Central memory CD8-positive, alpha-beta T cell (primary cell): Measurements from ENCODE around the gene SPNS2.
A peak's percentile ranks its signal among the peaks of the same experiment; 100 is the strongest.

Experiments used
- ATAC-seq: fragments of 150-1000 bp; cut with Tn5 transposase; replicated peaks from 2 replicates; pipeline ENCODE4 v1.10.0; 2022; ENCODE audit warnings: mild to moderate bottlenecking, moderate FRiP score, moderate number of reproducible peaks; ENCODE audit not compliant: poor library complexity, severe bottlenecking; ENCODE audit errors: extremely low read depth
- DNase-seq, 2 donors: peaks; one replicate each; pipeline ENCODE4 v3.0.0; 2021; ENCODE audit warnings: low spot score in 2 of 2
- H3K27ac Mint-ChIP-seq: one replicate; pipeline ENCODE4 v1.8.0; 2022; ENCODE audit warnings: low read depth, mild to moderate bottlenecking, moderate library complexity, mixed read lengths
- H3K27me3 Mint-ChIP-seq: one replicate; pipeline ENCODE4 v1.8.0; 2022; ENCODE audit warnings: mixed read lengths
- H3K36me3 Mint-ChIP-seq: one replicate; pipeline ENCODE4 v1.8.0; 2022; ENCODE audit warnings: mild to moderate bottlenecking, moderate library complexity, mixed read lengths; ENCODE audit not compliant: insufficient read depth
- H3K4me1 Mint-ChIP-seq: one replicate; pipeline ENCODE4 v1.8.0; 2022; ENCODE audit warnings: mixed read lengths
- H3K4me3 Mint-ChIP-seq: one replicate; pipeline ENCODE4 v1.8.0; 2022; ENCODE audit warnings: mild to moderate bottlenecking, moderate library complexity, mixed read lengths
- H3K9me3 Mint-ChIP-seq: one replicate; pipeline ENCODE4 v1.8.0; 2022; ENCODE audit warnings: mixed read lengths

Gene SPNS2

DNA sequence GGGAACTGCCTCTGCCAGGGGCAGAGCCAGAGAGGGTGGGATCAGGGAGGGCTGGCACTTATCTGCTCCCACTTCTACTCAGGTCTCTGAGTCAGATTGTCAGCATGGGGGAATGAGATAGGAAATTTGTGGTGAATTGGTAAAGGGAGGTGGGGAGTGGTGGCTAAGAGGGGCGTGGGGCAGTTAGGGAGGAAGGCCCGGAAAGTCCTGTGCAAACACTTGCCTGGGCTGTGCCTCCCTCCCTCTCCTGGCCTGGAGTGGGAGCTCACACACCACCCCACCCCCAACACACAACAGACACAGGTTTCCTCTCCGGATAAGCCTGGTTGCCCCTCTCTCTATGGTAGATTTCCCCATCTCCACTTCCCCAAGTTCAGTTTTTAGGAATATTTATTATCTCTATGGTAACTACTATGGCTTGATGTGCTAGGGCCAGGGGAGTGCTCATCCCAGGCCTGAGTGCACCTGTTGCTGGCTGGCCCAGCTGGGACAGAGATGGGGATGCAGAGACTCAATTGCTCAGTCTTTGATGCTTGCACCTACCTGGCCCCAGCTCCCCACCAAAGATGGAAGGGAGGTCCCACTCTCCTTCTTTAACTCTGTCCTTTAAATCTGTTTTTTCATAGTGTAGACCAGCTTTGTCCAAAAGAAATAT lies 2.7 kb downstream of the SPNS2 start:
- Mint-ChIP-seq H3K4me3 (peak overlapping the region; percentile 80), H3K4me1 (peaks cover 32% of the 10 kb centered on the region), H3K36me3 (no peaks in the 10 kb centered on the region), H3K27me3 (peaks cover 28% of the 10 kb centered on the region), H3K9me3 (no peaks in the 10 kb centered on the region), H3K27ac (no peak overlapping the region)
- no peak for DNase-seq
- no peak for ATAC-seq

DNA sequence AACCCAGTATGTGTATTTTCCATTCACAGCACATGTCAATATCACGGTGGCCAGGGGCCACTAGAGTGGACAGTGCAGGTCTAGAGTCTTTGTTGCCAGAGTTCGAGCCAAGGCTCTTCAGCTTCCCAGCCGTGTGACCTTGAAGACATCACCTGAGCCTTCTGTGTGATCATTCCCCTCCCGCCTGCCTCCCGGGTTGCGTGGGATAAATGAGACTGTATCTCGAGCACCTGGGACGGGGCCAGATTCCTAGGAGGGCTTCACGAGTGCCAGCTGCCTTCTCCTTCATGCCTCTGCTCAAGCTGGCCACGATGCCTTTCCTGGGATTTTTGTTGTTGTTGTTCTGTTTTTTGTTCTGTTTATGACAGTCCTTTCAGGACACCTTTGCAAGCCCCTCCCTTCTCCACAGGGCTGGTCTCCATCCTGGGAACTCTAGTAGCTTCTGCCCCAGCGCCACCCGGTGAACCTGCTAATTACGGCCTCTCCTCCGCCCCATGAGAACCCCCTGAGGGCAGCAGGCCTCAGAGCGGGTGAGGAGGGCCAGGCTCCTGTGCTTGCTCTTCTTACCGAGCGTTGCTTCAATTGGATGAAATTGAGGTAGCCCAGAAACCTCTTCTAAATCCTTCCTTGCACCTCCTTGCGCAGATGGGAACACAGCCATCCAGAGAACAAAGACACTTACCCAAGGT lies 3.9 kb downstream of the SPNS2 start:
- H3K36me3 Mint-ChIP-seq, result no peaks in the 10 kb centered on the region
- H3K27ac Mint-ChIP-seq, result no peak overlapping the region
- peaks cover 32% of the 10 kb centered on the region for H3K4me1 Mint-ChIP-seq
- no peak overlapping the region for H3K4me3 Mint-ChIP-seq
- no peaks in the 10 kb centered on the region for H3K9me3 Mint-ChIP-seq
- peaks cover 28% of the 10 kb centered on the region for H3K27me3 Mint-ChIP-seq
- DNase-seq (no peak), ATAC-seq (no peak)

DNA sequence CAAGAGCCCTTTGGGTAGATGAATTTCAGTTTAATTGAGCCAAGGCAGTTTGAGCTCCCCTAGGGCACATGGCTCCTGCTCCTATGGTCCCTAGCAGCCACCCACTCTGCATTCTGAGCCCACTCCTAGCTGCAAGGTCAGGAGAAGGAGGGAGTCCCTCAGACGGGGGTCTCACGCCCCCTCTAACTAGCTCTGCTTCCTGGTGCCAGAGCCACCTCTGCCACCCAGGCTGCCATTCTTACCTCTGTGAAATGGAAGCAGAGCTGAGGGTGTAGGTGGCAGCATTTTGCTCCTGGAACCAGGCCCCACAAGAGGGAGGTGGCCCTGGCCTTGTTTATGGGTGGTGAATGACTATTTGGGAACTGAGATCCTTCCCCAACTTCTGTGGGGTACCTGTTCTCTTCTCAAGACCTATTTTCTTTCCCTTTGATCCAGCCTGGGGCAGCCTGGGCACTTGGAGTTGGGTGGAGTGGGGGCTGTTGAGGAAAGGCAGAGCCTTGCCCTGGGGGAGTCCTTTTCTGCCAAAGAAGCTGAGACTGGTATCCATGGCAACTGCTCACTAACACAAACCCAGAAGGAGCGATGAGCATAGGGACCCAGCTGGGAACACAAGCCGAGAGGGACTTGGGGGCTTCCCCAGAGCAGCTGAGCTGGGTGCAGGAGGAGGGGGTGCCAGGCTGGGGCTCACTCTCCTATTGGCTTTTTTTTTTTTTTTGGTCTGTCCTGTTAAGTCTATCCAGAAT lies 4.8 kb downstream of the SPNS2 start:
- Mint-ChIP-seq H3K4me3 (no peak overlapping the region), H3K9me3 (no peaks in the 10 kb centered on the region), H3K27me3 (peaks cover 28% of the 10 kb centered on the region), H3K27ac (no peak overlapping the region), H3K4me1 (peaks cover 35% of the 10 kb centered on the region), H3K36me3 (no peaks in the 10 kb centered on the region)
- DNase-seq (no peak), ATAC-seq (no peak)

DNA sequence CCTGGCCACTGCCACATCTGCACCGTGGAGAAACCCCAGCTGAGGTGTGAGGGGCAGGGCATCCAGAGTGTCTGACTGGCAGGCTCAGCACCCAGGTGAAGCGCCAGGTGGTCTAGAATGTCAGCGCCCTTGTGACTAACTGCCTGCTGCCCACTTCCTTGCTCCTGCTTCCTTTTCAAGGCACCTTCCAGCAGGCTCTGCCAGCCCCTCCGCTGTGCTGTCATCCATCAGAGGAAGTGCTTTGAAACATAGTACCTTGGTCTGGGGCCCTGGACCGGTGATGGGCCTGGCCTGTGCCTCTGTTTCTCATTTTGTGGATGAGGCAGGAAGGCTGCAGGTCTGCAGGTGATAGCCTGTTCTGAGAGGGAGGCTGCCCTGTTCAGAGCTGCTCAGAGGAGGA lies 5.5 kb downstream of the SPNS2 start:
- no peaks in the 10 kb centered on the region for H3K36me3 Mint-ChIP-seq
- ATAC-seq (no peak), DNase-seq (no peak)
- H3K4me1 Mint-ChIP-seq, result peaks cover 43% of the 10 kb centered on the region
- H3K4me3 Mint-ChIP-seq, result no peak overlapping the region
- no peaks in the 10 kb centered on the region for H3K9me3 Mint-ChIP-seq
- no peak overlapping the region for H3K27ac Mint-ChIP-seq
- H3K27me3 Mint-ChIP-seq, result peaks cover 28% of the 10 kb centered on the region

DNA sequence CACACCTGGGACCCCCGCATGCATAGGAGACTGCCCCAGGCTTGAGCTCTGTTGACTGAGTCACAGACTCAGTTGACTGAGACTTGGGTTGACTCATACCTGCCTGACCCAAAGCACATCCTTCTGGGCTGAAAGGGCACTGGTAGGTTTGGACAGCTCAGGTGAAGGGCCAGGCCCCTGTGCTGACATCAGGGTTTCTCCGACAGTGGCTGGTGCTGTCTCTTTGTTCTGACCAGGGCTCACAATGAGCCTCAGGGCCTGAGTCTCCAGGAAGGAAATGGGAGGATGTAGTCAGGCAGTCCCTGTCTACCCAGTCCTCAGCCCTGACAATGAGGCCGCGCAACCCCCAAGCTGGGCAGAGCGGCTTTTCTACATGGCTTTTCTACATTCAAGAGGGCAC lies 6.5 kb downstream of the SPNS2 start:
- Mint-ChIP-seq H3K9me3 (no peaks in the 10 kb centered on the region), H3K36me3 (no peaks in the 10 kb centered on the region), H3K4me3 (no peak overlapping the region), H3K27ac (no peak overlapping the region), H3K27me3 (peaks cover 25% of the 10 kb centered on the region), H3K4me1 (peaks cover 42% of the 10 kb centered on the region)
- no peak for DNase-seq
- no peak for ATAC-seq

DNA sequence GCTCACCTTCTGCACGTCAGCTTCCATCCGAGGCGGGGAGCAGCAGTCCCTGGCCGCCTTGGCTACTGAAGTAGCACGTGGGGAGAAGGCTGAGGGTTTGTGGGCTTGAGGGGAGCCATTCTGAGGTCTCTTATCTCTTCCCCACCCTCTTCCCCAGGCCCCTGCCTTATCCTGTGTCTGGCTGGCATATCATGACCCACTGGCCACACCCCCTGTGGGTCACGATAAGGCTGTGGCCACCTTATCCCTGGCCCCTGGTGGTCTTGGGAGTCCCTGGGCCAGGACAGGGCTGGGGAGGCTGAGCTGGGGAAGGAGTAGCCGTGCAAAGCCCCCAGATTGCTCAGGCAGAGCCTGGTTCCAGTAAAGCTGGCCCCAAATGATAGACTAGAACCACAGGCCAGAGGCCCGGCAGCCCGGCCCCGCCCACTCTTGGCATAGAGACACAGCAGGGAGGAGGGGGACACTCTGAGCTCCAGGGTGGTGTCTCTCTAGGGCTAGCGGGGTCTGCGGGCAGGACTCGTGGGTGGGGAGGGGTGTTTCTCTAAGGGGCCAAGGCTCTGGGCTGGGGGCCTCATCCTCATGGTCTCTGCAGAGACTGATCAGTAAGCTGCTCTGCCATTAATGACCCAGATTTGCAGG lies 7.6 kb downstream of the SPNS2 start:
- DNase-seq (no peak), ATAC-seq (no peak)
- Mint-ChIP-seq H3K4me3 (no peak overlapping the region), H3K36me3 (no peaks in the 10 kb centered on the region), H3K27ac (no peak overlapping the region), H3K4me1 (peaks cover 36% of the 10 kb centered on the region), H3K9me3 (no peaks in the 10 kb centered on the region), H3K27me3 (peaks cover 19% of the 10 kb centered on the region)

DNA sequence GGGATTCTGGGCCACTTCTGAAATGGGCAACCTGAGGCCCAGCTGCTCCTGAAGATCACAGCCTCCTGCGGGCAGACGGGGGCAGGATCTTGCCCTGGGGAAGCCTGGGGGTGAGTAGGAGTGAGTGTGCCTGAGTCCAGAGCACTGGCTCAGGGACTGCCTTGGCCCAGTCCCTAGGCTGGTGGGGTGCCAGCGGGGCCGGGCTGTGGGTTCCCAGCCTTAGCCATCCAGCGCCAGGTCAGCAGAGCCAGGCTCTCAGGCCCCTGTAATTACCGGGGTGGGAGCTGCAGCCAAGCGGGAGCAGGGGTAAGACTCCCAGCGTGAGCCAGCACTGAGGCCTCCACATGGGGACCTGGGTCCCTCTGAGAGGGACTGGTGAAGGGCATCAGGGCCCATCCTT lies 8.2 kb downstream of the SPNS2 start:
- Mint-ChIP-seq H3K36me3 (no peaks in the 10 kb centered on the region), H3K4me1 (peaks cover 36% of the 10 kb centered on the region), H3K4me3 (no peak overlapping the region), H3K27ac (no peak overlapping the region), H3K27me3 (peaks cover 19% of the 10 kb centered on the region), H3K9me3 (no peaks in the 10 kb centered on the region)
- no peak for ATAC-seq
- DNase-seq, result no peak

DNA sequence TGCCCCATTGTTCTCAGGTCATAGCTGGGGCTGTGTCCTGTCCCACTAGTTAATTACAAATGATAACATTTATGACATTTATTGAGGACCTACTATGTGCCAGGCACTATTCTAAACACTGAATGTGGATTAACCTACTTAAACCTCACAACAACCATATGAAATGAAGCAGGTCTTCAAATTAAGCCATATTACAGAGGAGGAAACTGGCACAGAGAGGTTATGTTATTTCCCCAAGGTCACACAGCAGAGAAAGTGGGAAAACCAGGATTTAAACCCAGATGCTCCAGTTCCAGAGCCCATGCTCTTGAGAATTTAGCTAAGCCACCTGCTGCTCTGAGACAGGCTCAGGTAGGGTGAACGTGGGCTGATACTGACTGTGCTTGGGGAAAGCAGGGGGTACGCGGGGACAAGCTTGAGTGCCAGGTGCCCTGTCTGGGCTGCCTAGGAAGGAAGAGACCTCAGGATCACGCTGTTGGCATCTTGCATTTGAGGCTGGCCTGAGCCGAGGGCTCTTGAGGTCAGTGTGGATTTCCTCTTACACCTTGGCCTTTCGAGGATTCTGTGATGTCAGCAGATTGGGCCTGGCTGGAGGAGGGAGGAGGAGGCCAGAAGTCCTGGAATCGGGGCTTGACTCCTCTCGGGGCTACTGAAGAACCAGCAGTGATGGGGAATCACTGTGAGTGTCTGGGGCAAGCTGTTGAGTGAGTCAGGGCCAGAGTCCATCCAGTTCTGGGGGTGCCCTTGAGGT lies 8.9 kb downstream of the SPNS2 start:
- no peaks in the 10 kb centered on the region for H3K36me3 Mint-ChIP-seq
- no peak for ATAC-seq
- DNase-seq, result no peak
- H3K4me3 Mint-ChIP-seq, result no peak overlapping the region
- peaks cover 16% of the 10 kb centered on the region for H3K27me3 Mint-ChIP-seq
- H3K27ac Mint-ChIP-seq, result no peak overlapping the region
- peaks cover 36% of the 10 kb centered on the region for H3K4me1 Mint-ChIP-seq
- H3K9me3 Mint-ChIP-seq, result no peaks in the 10 kb centered on the region

DNA sequence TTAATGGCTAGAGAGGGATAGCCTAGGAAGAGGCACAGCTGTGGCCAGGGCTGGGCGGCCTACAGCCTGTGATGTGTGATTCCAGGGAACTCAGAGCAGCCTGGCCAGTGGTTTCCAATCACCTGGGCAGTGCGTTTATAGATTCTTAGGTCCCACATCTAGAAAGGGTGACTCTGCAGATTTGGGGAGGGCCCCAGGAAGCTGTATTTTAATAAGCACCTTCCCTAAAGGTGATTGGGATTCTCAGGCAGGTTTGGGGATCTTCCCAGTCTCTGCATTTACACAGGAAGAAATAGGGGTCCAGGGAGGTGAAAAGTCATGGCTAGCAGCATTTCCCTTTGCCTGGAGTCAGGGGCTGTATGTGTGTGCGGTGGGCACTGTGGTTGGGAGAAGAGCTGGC lies 9.5 kb downstream of the SPNS2 start:
- Mint-ChIP-seq H3K4me1 (peaks cover 36% of the 10 kb centered on the region), H3K27me3 (peaks cover 10% of the 10 kb centered on the region), H3K27ac (peak overlapping the region; percentile 93), H3K4me3 (no peak overlapping the region), H3K36me3 (no peaks in the 10 kb centered on the region), H3K9me3 (no peaks in the 10 kb centered on the region)
- ATAC-seq (no peak), DNase-seq (no peak)

DNA sequence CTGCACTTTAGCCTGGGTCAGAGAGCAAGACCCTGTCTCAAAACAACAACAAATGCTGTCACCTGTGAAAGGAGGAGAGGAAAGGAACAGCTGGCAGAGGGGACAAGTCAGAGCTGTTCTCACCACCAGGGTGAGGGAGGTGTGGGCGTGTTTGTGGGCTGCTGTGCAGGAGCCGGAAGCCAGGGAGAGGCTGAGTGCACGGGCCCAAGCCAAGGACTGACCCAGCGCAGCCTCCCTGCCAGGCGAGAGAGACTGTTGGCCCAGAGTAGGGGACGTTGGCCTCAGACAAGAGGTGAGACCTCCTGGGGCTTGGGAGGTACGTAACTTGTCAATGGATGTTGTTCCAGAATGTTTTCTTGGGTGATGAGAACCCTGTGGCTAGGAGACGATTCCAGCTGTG lies 10.7 kb downstream of the SPNS2 start:
- Mint-ChIP-seq H3K9me3 (no peaks in the 10 kb centered on the region), H3K27me3 (peaks cover 10% of the 10 kb centered on the region), H3K4me3 (peak overlapping the region; percentile 52), H3K4me1 (peaks cover 28% of the 10 kb centered on the region), H3K36me3 (no peaks in the 10 kb centered on the region), H3K27ac (peak overlapping the region; percentile 93)
- DNase-seq (peak in 1 of 2 donors; percentile 26), ATAC-seq (peak; percentile 49)

DNA sequence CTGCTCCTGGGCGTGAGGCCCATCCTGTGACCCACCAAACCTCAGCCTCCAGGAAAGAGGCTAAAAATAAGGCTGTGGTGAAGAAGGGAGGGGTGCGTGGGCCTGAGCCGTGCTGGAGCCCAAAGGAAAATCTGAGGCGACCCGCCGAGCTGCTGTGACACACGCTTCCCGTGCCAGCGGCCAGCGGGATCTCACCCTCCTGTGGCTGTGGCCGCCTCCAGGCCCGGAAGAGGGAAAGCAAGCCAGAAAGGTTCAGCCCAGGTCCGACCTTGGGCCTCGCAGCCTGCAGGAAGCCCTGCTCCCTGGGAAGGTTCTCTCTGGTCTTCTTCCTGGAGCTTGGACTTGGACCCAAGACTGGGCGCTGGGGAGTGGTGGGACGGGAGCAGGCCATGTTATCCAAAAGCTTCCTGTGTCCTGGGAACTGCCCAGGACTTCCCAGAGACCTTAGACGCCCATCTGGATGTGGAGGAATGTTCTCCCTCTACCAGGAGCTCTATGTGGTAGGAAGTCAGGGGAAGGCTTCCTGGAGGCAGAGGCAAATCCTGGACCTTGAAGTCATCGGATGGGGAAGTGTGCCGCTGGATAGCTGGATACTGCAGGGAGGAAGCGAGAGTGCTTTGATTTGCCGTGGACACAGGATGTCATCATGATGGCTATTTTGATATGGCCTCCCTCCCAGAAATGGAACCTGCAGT lies 11.4 kb downstream of the SPNS2 start:
- peaks cover 21% of the 10 kb centered on the region for H3K4me1 Mint-ChIP-seq
- H3K27me3 Mint-ChIP-seq, result peaks cover 5% of the 10 kb centered on the region
- H3K9me3 Mint-ChIP-seq, result no peaks in the 10 kb centered on the region
- H3K36me3 Mint-ChIP-seq, result no peaks in the 10 kb centered on the region
- no peak overlapping the region for H3K27ac Mint-ChIP-seq
- H3K4me3 Mint-ChIP-seq, result no peak overlapping the region
- DNase-seq (no peak), ATAC-seq (no peak)

DNA sequence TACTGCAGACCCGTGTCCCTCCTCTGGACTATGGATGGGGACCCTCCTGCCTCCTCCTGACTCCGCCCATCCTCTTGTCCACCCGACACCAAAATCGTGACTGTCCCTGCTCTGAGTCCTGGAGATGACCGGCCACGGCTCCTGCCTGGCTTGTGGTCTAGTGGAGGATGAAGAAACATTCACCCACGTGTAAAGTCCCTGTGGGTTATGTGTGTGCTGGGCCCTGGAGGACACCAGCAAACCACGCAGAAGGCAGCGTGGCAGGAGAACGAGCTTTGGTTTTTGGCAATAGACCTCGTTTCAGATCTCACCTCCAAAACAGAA lies 11.9 kb downstream of the SPNS2 start:
- Mint-ChIP-seq H3K36me3 (no peaks in the 10 kb centered on the region), H3K27me3 (no peaks in the 10 kb centered on the region), H3K4me1 (peaks cover 19% of the 10 kb centered on the region), H3K9me3 (no peaks in the 10 kb centered on the region), H3K27ac (no peak overlapping the region), H3K4me3 (no peak overlapping the region)
- no peak for ATAC-seq
- no peak for DNase-seq
